Panc1 (cell line): ENCODE data around the gene DAB2IP. TPM values are rescaled to one million over a fixed set of nuclear protein-coding genes. Genes with fewer than 3 reads are reported as not detected.

ENCODE experiments used
- ATAC-seq: fragments of 200-7000 bp; cut with Tn5 transposase; 2 replicates; pipeline ENCODE4 v1.9.1; 2020; ENCODE audit warnings: mild to moderate bottlenecking, moderate library complexity
- BruUV-seq: library from RNA; stranded (reverse); fragments of 400-500 nt; replicated peaks from 2 replicates; lab custom pipeline; 2021; lab: Mats Ljungman, UMichigan
- CTCF ChIA-PET: fragments of 300-600 bp; sonication (Branson Sonifier 250); formaldehyde crosslinking; loops from one replicate; lab custom pipeline; 2022; ENCODE audit warnings: antibody characterized with exemption; lab: Charles Lee
- POLR2A ChIA-PET: fragments of 300-600 bp; sonication (Branson Sonifier 250); formaldehyde crosslinking; loops from one replicate; lab custom pipeline; 2022; ENCODE audit warnings: antibody characterized with exemption; lab: Charles Lee
- DNase-seq: peaks from one replicate; pipeline ENCODE4 v3.0.0-alpha.2; 2010; ENCODE audit warnings: low read depth, low spot score
- H3K27ac ChIP-seq: 2 replicates; pipeline ENCODE4 v1.5.1; 2011; ENCODE audit warnings: mild to moderate bottlenecking, low read length, inconsistent platforms
- H3K27me3 ChIP-seq: fragments of 200-500 bp; sonication (Bioruptor generic); 2 replicates; pipeline ENCODE4 v1.6.0; 2014; ENCODE audit warnings: low read length, inconsistent platforms; ENCODE audit not compliant: control insufficient read depth, insufficient read depth
- H3K36me3 ChIP-seq: fragments of 200-500 bp; sonication (Bioruptor generic); 2 replicates; pipeline ENCODE4 v1.5.1; 2014; ENCODE audit warnings: inconsistent platforms, mild to moderate bottlenecking, low read length, moderate library complexity; ENCODE audit not compliant: control insufficient read depth, insufficient read depth
- H3K4me1 ChIP-seq: 2 replicates; pipeline ENCODE4 v1.5.1; 2011; ENCODE audit warnings: inconsistent platforms, mild to moderate bottlenecking, low read length, moderate library complexity; ENCODE audit not compliant: control insufficient read depth, insufficient read depth
- H3K4me3 ChIP-seq, 2 experiments: 2 replicates each; pipeline ENCODE4 v1.5.1; 2011 to 2012; ENCODE audit warnings: low read depth in 2 of 2, low read length in 2 of 2, mild to moderate bottlenecking in 2 of 2, inconsistent platforms in 1 of 2, moderate library complexity in 1 of 2
- H3K9me3 ChIP-seq: fragments of 200-500 bp; sonication (Bioruptor generic); 2 replicates; pipeline ENCODE4 v1.5.1; 2014; ENCODE audit warnings: low read depth, mild to moderate bottlenecking, inconsistent platforms, low read length, moderate library complexity; ENCODE audit not compliant: control insufficient read depth, insufficient read depth
- CTCF ChIP-seq: fragments of 450-650 bp; IDR thresholded peaks from 2 replicates; pipeline ENCODE4 v1.5.1; 2017; ENCODE audit warnings: mild to moderate bottlenecking
- POLR2AphosphoS5 ChIP-seq: IDR thresholded peaks from 2 replicates; pipeline ENCODE4 v1.6.1; 2012; ENCODE audit warnings: mild to moderate bottlenecking, low read depth, low read length, moderate library complexity
- REST ChIP-seq, 2 experiments: IDR thresholded peaks; 2 replicates each; pipeline ENCODE4 v1.6.1; 2011 to 2012; ENCODE audit warnings: low read depth in 2 of 2, control low read depth in 1 of 2, low read length in 1 of 2, mild to moderate bottlenecking in 1 of 2, moderate library complexity in 1 of 2; ENCODE audit not compliant: insufficient read depth in 1 of 2
- SIN3A ChIP-seq: IDR thresholded peaks from 2 replicates; pipeline ENCODE4 v1.6.1; 2012; ENCODE audit warnings: low read depth, mild to moderate bottlenecking, low read length, moderate library complexity, borderline replicate concordance; ENCODE audit not compliant: insufficient read depth
- TCF7L2 ChIP-seq: IDR thresholded peaks from 2 replicates; pipeline ENCODE4 v1.6.1; 2011; ENCODE audit warnings: mild to moderate bottlenecking, low read depth, low read length, inconsistent platforms
- in situ Hi-C: cut with HindIII; loops from 2 replicates; pipeline ENCODE4 v1.10.0; 2016; ENCODE audit warnings: low sequenced_read_pairs, low pct_unique_long_range_greater_than_20kb
- intact Hi-C: fragments of 100-400 bp; cut with micrococcal nuclease; formaldehyde crosslinking; loops from one replicate; pipeline ENCODE4 v1.10.0; 2022; ENCODE audit not compliant: unreplicated experiment
- total RNA-seq: library from RNA; stranded (reverse); gene quantifications from one replicate; pipeline ENCODE4 v1.2.1, GENCODE V29; 2021; ENCODE audit not compliant: unreplicated experiment

Gene DAB2IP
- total RNA-seq, 1 experiment from 2014 or later: 18.4 TPM

- CTCF ChIA-PET: interaction anchor here (0.6 kb wide), 1 partner anchor 34 kb away, joined by 4 read pairs; no protein-coding TSS in a partner anchor
Observed at GRCh38 chr9:121718084-121718483, 66.7 kb downstream of the DAB2IP start.

GRCh38 chr9:121718501-121718900 lies 67.1 kb downstream of the DAB2IP start:
- intact Hi-C loops: no loop called here
- Histone ChIP-seq H3K9me3 (no peaks in the 10 kb centered on the region), H3K27ac (no peak overlapping the region), H3K4me3 (no peak overlapping the region), H3K4me1 (no peaks in the 10 kb centered on the region; the same call in 1 of the 2 replicates), H3K36me3 (no peaks in the 10 kb centered on the region), H3K27me3 (no peaks in the 10 kb centered on the region)
- no peak for ATAC-seq
- ChIA-PET CTCF (no interaction called here), POLR2A (no interaction called here)
- BruUV-seq: no TSS peak
- in situ Hi-C loops: no loop called here
- no peak for DNase-seq
- TF ChIP-seq CTCF (no peak), TCF7L2 (no peak), REST (IDR thresholded peaks at IDR 0.05; ENCODE audit: insufficient read depth in 1 of 2, low read depth in 2 of 2, low read length in 1 of 2) (no peak), SIN3A (no peak), POLR2AphosphoS5 (no peak)

More at GRCh38 chr9:121718084-121718483, 66.7 kb downstream of the DAB2IP start:
- Histone ChIP-seq H3K27me3 (no peaks in the 10 kb centered on the region), H3K36me3 (no peaks in the 10 kb centered on the region), H3K27ac (no peak overlapping the region), H3K9me3 (no peaks in the 10 kb centered on the region), H3K4me3 (no peak overlapping the region), H3K4me1 (no peaks in the 10 kb centered on the region; the same call in 1 of the 2 replicates)
- DNase-seq: no peak
- BruUV-seq: no TSS peak
- in situ Hi-C loops (no loop called here), intact Hi-C loops (no loop called here)
- POLR2A ChIA-PET: no interaction called here
- TF ChIP-seq POLR2AphosphoS5 (no peak), CTCF (no peak), REST (IDR thresholded peaks at IDR 0.05; ENCODE audit: insufficient read depth in 1 of 2, low read depth in 2 of 2, low read length in 1 of 2) (no peak), TCF7L2 (no peak), SIN3A (no peak)
- no peak for ATAC-seq
